ENCODE results near the gene ZMYM4. TPM values are rescaled to one million over a fixed set of nuclear protein-coding genes. Genes with fewer than 3 reads are reported as not detected.
"Not testable (repeated sequence)": the region's sequence is repeated elsewhere in the genome, so short reads cannot be mapped to it uniquely, and the experiment has no call there.

Gene ZMYM4
- total RNA-seq, 3 donors from 2014 or later: 30.5 to 46.6 (median 31.6) TPM

DNA sequence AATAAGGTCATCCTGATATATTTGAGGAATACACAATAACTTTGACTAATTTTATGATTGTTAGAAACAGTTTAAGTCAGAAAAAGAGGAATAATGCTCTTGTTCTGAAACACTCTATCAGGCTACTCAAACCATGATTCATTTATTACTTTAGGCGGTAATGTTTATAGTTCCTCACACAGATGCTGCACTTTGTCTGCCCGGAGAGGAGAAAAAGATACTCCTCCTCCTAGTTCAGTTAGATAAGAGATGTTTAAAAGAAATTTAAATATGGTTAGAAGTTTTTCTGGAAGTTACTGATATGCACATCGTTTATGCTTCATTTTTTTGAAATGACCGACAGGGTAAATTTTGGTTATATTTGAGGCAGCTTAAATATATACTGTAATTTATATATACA is 103.0 kb downstream of the ZMYM4 start:
- Histone ChIP-seq H3K36me3 (ENCODE audit: low read depth) (no peaks in the 10 kb centered on the region), H3K4me3 (no peak overlapping the region), H3K4me1 (ENCODE audit: low read depth) (no peaks in the 10 kb centered on the region), H3K9me3 (no peaks in the 10 kb centered on the region)
- TF ChIP-seq, protein P1, sequence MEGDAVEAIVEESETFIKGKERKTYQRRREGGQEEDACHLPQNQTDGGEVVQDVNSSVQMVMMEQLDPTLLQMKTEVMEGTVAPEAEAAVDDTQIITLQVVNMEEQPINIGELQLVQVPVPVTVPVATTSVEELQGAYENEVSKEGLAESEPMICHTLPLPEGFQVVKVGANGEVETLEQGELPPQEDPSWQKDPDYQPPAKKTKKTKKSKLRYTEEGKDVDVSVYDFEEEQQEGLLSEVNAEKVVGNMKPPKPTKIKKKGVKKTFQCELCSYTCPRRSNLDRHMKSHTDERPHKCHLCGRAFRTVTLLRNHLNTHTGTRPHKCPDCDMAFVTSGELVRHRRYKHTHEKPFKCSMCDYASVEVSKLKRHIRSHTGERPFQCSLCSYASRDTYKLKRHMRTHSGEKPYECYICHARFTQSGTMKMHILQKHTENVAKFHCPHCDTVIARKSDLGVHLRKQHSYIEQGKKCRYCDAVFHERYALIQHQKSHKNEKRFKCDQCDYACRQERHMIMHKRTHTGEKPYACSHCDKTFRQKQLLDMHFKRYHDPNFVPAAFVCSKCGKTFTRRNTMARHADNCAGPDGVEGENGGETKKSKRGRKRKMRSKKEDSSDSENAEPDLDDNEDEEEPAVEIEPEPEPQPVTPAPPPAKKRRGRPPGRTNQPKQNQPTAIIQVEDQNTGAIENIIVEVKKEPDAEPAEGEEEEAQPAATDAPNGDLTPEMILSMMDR (IDR thresholded peaks at IDR 0.05): no peak
- no peak for DNase-seq
- ATAC-seq: no peak
- intact Hi-C loops (cut with DNase I, micrococcal nuclease): no loop called here

DNA sequence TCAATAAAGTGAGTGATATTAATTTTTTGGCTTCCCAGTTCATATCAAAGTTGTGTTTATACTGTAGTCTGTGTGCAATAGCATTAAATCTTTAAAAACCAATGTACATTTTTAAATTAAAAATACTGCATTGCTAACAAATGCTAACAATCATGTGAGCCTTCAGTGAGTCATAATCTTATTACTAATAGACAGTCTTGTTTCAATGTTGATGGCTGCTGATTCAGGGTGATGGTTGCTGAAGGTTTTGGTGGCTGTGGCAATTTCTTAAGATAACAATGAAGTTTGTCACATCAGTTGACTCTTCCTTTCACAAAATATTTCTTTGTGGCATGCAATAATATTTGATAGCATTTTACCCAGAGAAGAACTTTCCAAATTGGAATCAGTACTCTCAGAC is 109.0 kb downstream of the ZMYM4 start:
- no peaks in the 10 kb centered on the region for H3K9me3 ChIP-seq
- intact Hi-C loops (cut with DNase I, micrococcal nuclease): no loop called here
- TF ChIP-seq, protein P1 (IDR thresholded peaks at IDR 0.05): no peak
- ATAC-seq (no peak), DNase-seq (no peak)
- H3K4me3 ChIP-seq: no peak overlapping the region
- H3K36me3 ChIP-seq (ENCODE audit: low read depth): no peaks in the 10 kb centered on the region
- no peaks in the 10 kb centered on the region for H3K4me1 ChIP-seq (ENCODE audit: low read depth)

DNA sequence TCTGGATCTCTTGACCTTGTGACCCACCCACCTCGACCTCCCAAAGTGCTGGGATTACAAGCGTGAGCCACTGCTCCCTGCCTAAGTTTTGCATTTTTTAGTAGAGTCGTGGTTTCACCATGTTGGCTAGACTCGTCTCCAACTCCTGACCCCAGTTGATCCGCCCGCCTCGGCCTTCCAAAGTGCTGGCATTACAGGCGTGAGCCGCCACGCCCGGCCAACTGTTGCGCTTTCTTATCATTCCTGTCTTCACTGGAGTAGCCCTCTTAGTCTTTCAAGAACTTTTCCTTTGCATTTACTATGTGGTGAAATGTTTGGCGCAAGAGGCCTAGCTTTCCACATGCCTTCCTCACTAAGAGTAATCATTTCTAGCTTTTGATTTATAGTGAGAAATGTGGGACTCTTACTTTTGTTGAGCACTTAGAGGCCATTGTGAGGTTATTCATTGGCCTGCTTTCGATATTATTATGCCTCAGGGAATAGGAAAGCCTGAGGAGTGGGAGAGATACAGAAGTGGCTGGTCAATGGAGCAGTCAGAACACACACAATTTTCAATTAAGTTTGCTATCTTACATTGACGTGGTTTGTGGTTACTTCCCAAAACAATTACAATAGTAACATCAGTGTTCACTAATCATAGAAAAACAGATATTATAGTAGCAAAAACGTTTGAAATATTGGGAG is 111.0 kb downstream of the ZMYM4 start:
- ATAC-seq (no peak), DNase-seq (no peak)
- intact Hi-C loops (cut with DNase I, micrococcal nuclease): no loop called here
- no peaks in the 10 kb centered on the region for H3K4me1 ChIP-seq (ENCODE audit: low read depth)
- TF ChIP-seq, protein P1 (IDR thresholded peaks at IDR 0.05): no peak
- H3K9me3 ChIP-seq: no peaks in the 10 kb centered on the region
- no peaks in the 10 kb centered on the region for H3K36me3 ChIP-seq (ENCODE audit: low read depth)
- H3K4me3 ChIP-seq: no peak overlapping the region

DNA sequence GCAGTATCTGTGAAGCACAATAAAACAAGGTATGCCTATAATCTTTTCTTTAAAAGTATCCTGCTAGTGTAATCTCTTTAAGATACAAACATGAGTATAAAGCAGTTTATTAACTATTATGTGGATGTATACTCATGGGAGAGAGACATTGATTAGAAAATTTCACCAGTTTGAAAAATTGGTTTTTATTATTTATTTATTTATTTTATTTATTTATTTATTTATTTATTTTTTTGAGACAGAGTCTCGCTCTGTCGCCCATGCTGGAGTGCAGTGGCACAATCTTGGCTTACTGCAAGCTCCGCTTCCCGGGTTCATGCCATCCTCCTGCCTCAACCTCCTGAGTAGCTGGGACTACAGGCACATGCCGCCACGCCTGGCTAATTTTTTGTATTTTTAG is 111.6 kb downstream of the ZMYM4 start:
- ATAC-seq; H3K4me1 ChIP-seq (ENCODE audit: low read depth); H3K9me3 ChIP-seq; H3K36me3 ChIP-seq (ENCODE audit: low read depth); DNase-seq; H3K4me3 ChIP-seq; intact Hi-C loops (cut with DNase I, micrococcal nuclease): not testable (repeated sequence)

DNA sequence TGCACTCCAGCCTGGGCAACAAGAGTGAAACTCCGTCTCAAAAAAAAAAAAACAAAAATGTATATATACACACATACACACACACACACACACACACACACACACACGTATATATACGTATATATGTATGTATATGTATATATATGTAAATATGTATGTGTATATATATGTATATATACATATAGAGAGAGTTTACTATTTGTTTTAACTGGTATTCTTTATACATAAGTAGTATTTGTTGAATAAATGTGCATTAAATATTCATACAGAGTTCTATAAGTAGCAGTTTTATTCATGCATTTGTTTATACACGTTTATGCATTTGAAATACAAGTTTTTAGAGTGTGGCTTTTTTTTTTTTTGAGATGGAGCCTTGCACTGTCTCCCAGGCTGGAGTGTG is 113.6 kb downstream of the ZMYM4 start:
- DNase-seq (no peak), ATAC-seq (no peak)
- H3K4me3 ChIP-seq: no peak overlapping the region
- intact Hi-C loops (cut with DNase I, micrococcal nuclease): no loop called here
- TF ChIP-seq, protein P1 (IDR thresholded peaks at IDR 0.05): no peak
- no peaks in the 10 kb centered on the region for H3K9me3 ChIP-seq
- no peaks in the 10 kb centered on the region for H3K4me1 ChIP-seq (ENCODE audit: low read depth)
- H3K36me3 ChIP-seq (ENCODE audit: low read depth): no peaks in the 10 kb centered on the region

DNA sequence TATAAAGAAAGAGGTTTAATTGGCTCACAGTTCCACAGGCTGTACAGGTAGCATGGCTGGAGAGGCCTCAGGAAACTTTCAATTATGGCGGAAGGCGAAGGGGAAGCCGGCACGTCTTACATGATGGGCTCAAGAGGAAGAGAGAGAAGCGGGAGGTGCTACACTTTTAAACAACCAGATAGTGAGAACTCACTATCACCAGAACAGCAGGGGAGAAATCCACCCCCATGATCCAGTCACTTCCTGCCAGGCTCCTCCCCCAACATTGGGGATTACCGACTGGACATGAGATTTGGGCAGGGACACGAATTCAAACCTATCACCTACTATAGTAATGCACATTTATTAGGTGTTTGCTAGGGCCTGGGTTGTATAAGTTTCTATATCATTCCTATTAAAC is 117.8 kb downstream of the ZMYM4 start:
- no peak for ATAC-seq
- Histone ChIP-seq H3K36me3 (ENCODE audit: low read depth) (no peaks in the 10 kb centered on the region), H3K4me3 (no peak overlapping the region), H3K4me1 (ENCODE audit: low read depth) (no peaks in the 10 kb centered on the region), H3K9me3 (no peaks in the 10 kb centered on the region)
- intact Hi-C loops (cut with DNase I, micrococcal nuclease): no loop called here
- TF ChIP-seq, protein P1 (IDR thresholded peaks at IDR 0.05): no peak
- no peak for DNase-seq
